ENCODE results near the gene METTL16.

Gene METTL16

DNA sequence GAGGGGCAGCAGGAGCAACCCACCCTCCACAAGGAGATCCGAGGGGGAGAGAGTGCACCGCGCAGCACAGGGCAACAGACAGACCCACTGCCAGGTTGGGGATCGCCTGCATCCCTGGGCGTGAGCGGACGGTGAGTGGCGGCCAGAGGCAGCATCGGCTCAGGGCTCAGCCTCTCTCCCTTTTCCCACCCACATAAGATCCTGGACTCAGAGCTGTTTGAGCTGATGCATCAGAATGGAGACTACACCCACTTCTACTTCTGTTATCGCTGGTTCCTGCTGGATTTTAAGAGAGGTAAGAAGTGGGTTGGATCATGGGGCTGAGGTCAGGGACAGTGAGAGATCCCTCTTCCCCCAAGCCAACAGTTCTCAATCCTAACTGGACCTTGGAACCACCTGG lies 134.0 kb downstream of the METTL16 start:
- no peak for FAIRE-seq

DNA sequence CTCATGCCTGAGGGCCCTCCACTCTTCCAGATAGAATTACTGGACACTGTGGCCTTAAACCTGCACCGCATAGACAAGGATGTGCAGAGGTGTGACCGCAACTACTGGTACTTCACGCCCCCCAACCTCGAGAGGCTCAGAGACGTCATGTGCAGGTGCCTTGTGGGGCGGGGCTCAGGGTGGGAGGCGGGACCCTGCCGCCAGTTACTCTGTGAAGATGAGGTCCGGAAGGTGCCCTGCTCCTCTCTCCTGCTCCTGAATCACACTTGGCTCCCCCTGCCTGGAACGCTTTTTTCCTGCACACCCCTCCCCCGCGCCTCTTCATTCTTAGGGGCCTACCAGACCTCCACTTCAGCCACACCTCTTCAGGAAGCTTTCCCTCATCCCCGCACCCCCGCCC lies 135.6 kb downstream of the METTL16 start:
- no peak for FAIRE-seq

DNA sequence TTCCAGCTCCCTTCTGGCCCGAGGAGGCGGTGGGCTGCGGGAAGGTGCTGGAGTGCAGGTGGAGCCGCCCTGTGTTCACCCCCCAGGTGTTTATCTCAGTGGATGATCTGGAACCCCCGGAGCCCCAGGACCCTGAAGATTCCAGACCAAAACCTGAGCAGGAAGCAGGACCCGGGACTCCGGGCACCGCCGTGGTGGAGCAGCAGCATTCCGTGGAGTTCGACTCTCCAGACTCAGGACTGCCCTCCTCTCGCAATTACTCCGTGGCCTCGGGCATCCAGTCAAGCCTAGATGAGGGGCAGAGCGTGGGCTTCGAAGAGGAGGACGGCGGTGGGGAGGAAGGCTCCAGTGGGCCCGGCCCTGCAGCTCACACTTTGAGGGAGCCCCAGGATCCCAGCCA lies 136.3 kb downstream of the METTL16 start:
- no peak for FAIRE-seq

- FAIRE-seq: no peak
Measured at GRCh38 chr17:2374549-2375285, 137.0 kb downstream of the METTL16 start.

- FAIRE-seq: no peak
Measured at GRCh38 chr17:2373179-2373578, 138.5 kb downstream of the METTL16 start.

DNA sequence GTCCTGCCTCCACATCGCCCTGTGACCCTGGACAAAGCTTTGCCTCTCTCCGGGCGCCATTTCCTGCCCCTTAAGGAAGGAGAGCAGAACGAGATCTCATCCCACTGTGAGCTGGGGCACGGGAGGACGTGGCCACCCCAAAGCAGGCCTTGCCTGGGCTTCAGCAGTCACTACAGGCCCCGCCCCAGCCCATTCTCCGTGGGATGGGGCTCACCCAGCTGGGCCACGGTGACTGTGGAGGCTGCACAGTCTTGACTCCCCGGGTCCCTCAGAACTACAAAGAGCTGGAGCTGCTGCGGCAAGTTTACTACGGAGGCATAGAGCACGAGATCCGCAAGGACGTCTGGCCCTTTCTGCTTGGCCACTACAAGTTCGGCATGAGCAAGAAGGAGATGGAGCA lies 139.0 kb downstream of the METTL16 start:
- FAIRE-seq: no peak

- no peak for FAIRE-seq
Measured at GRCh38 chr17:2372180-2372579, 139.5 kb downstream of the METTL16 start.

- FAIRE-seq: no peak
Measured at GRCh38 chr17:2371183-2372130, 140.2 kb downstream of the METTL16 start.

- FAIRE-seq: no peak
Measured at GRCh38 chr17:2370211-2370589, 141.5 kb downstream of the METTL16 start.

DNA sequence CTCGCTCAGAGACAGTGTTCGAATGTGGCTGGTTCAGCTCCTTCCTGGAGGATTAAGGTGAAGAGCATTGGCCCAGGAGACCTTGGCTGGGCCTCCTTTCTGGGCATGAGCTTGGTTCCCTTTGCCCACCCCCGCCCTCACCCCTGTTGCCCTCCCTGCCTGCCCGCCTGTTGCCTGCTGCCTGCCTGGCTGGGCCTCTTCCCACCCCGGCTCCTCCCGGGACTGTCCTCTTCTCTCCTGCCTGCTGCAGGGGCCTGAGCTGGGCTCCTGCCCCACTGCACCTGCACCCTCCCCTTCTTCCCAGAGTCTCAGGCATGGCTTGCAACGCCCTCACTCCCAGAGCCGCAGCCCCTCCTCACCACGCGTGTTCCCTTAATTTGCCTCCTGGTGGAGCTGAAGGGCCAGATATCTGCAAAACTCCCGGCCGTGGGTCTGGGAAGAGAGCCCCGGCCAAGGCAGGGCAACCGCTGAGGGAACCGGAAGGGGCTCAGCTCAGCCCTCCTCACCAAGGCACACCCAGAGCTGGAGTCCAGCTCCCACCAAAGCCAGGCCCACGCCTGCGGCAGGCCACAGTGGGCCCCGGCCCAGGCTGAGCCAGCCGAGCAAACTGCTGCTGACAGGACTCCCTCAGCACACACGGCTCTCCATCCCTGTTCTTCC lies 142.0 kb downstream of the METTL16 start:
- FAIRE-seq: no peak

- no peak for FAIRE-seq
Measured at GRCh38 chr17:2369039-2369438, 142.6 kb downstream of the METTL16 start.

GRCh38 chr17:2368359-2368758 lies 143.3 kb downstream of the METTL16 start:
- no peak for FAIRE-seq

DNA sequence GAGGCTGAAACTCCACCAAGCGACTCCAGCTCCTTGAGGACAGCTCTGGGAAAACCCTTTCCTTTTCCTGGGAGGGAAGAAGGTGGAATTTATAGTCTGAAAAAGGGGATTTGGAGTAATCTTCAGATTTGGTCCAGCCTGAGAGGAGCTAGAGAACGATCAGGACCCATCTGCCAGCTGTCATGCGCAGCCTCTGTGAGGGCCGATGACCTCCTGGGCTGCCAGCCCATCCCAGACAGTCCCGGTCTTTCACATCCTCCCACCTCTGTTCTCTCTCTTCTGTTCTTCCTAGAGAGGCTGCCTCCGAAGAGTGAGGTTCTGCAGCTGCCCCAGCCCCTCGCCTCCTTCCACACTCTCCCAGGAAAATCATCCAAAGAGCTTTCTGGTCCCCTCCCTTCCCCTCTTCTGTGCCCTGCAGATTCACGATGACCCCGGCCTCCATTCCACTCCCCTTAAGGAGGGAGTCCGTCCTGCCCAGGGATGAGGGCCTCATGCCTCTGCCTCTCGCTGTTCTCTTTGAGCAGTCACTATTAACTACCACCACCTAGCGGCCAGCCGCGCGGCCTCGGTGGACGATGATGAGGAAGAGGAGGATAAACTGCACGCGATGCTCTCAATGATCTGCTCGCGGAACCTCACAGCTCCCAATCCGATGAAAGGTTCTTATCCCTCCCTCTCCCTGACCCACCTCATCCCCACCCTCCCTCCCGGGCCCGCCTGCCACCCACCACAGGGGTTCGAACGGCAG lies 144.8 kb downstream of the METTL16 start:
- FAIRE-seq: no peak

Data from islet of Langerhans (tissue), 1 donor.